NCI-H1092 treated with DMSO at 0.1 percent for 48 hours (cell line): ENCODE data around the gene ARHGAP10.
"Not testable (repeated sequence)": the region's sequence is repeated elsewhere in the genome, so short reads cannot be mapped to it uniquely, and the experiment has no call there.

Source experiments
- DNase-seq: peaks from one replicate; lab custom pipeline; 2025; lab: John Stamatoyannopoulos, UW

The ARHGAP10 gene

GRCh38 chr4:147901388-147901787, 169.5 kb downstream of the ARHGAP10 start:
- DNase-seq = no peak

DNA sequence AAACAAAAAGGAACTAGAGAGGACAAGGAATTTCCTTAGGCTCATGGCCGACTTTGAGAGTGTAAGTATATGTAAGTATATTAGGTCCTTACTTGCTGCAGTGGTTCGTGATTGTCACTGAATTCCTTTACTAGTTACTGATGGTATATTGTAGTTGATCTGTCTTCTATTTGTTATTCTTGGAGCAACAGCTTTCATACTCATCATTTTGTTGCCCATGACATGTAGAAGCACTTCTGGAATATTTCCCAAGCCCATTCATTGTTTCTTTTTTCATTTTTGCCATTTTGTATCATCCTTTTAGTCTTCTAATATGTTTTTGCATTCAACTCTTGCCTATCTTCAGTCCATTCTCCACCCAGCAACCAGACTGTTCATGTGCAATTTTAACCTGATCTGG, 170.0 kb downstream of the ARHGAP10 start:
- DNase-seq = no peak

DNA sequence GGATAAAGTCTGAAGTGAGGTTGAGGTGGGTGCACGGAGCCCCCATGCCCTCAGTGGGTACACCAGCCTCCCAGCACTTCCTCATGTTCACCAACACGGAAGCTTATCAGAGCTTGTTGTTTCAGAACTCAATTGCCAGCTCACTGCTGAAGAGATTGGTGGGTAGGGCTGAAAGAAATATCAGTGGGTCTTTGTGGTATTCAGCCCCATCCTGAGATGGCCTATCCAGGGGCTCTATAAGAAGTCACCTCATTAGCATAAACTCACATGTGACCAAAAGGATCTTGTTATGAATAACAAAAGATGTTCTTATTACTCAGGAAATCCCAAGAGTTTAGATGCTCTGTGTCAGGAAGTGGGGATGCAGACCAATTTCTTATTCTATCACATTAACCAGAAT, 177.3 kb downstream of the ARHGAP10 start:
- DNase-seq = no peak

DNA sequence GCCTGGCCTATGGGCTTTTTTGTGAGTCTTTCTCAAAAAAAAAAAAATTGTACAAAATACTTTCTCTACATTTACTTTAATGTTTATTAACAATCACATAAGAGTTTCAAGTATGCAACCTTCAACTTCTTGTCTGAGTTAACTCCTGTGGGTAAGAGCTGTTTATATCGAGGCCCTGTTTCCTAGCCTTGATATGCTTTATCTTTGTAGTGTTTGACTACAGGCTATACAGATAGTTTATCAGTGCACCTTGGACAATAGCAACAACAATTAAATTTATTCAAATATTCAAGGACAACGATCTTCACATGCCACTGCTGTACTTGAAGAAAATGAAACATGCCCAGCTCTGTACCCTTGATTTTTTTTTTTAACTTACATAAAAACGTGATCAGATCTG, 178.4 kb downstream of the ARHGAP10 start:
- no peak for DNase-seq

GRCh38 chr4:147912106-147912505, 180.2 kb downstream of the ARHGAP10 start:
- not testable (repeated sequence) for DNase-seq

GRCh38 chr4:147913137-147913536, 181.2 kb downstream of the ARHGAP10 start:
- no peak for DNase-seq

DNA sequence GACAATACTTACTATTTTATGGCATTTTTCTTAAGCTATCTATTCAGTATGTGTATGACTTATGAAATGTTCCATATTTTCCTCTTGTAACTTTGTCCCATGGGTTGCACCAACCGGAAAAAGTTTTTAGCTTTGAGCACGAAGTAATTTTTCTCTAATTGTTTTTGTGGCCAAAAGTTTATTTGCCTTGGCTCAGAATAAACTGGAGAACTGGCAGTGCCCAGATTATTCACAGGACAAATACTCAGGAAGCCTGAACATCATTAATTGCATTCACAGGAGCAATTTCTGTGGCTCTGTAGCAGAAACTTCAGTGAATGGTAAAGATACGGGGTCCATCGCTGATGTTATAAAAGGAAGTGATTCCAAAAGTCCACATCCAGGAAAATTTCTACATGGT, 184.5 kb downstream of the ARHGAP10 start:
- DNase-seq = no peak

- DNase-seq = no peak
Observed at GRCh38 chr4:147923381-147923780, 191.5 kb downstream of the ARHGAP10 start.

DNA sequence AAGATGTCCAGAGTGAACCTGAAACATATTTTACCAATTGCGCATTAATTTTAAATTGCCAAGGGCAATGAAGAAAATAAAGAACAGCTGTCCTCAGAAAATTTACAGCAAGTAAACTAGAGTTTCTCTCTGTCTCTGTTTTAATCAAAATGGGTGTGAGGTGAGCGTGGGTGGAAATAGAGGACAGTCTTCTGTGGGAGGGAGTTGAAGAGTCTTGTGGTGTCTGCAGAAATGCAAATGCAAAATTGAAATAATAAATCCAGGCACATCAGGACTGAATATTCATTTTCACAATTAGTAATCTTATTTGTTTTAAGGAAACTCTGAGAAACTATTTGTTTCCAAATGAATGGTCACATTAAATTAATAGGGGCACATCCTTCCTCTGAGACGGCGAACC, 192.0 kb downstream of the ARHGAP10 start:
- no peak for DNase-seq

- DNase-seq = no peak
Observed at GRCh38 chr4:147924604-147925412, 192.9 kb downstream of the ARHGAP10 start.

DNA sequence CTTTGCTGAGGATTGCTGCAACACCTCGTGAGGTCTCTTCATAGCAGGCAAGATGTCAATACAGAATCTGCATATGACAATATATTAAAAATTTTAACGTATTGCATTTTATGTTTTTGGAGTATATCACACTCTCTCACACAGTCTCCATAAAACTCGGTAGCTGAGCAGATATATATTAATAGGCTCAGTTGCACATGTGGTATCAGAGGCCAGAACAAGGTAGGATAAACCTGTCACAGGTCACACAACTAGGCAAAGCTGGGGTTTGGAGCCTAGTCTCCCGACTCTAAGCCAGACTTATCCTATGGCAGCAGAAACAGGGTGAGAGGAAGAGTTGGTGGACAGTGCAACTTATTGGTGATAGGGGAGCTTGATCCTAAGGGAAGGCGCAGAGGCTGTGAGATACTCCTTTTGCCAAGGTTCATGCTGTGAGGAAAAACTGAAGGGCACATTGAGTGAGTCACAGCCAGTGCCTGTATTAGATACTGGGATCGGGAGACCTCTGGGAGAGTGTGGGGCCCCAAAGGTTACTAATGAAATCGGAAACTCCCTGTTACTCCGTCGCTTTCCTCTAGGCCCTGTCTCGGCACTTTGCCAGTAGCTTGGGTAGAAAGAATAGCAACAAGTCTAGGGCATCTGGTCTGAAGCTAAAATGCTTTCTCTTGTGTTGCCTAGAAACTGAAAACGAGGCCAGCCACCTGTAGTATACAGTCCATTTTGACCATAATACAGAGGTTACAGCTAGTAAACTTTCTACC, 195.7 kb downstream of the ARHGAP10 start:
- no peak for DNase-seq

DNA sequence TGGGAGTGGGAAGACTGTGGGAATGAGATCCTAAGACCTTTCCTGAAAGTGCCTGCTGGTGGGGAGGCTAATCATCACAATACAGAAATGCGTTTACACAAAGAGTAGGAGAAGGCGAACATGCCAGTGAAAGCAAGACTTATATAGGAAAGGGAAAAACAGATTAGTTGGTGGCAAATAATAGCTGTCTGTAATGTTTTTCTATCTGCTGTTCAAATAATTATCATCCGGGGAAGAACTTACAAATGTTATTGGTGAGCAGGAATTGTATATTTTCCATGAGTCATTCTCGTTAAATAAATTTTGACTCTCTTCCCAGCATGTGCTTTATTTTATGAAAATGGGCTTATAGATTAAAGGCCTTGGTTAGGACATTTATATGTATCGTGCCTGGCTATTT, 196.5 kb downstream of the ARHGAP10 start:
- no peak for DNase-seq

- no peak for DNase-seq
Observed at GRCh38 chr4:147929746-147930145, 197.9 kb downstream of the ARHGAP10 start.

DNA sequence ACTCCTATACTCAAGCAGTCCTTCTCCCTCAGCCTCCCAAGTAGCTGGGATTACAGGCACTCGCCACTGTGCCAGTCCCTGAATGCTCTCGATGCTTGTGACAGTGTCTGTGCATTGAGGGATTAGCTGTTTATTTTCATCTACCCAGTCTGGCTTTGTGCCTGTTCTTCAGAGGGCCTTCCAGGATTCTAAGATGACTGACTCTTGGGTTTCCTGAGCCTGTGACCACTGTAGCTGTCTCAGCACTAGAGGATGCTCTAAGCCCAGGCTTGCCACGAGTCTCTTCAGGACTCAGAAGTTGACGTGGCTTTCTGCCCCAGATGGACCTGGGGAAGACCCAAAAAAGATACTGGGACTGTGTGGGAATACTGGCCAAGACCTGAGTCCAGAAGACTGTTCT, 201.4 kb downstream of the ARHGAP10 start:
- DNase-seq = no peak

DNA sequence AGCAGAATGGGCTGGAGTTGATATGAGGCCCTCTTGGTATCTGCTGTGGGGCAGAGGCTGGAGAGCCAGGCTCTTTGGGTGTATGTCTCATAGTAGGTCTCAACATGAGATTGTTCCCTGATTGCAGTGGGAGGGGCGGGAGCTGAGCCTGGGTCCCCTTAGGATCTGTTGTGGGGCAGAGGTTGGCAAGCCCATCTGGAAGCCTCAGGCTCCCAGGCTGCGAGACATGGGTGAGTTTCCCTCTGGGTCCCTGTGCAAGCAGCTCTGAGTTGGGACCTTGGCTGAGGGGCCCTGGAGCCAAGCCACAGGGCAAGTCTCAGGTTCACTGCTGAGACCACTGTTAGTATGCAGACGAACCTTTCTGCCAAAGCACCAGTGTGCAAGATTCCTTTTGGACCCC, 201.9 kb downstream of the ARHGAP10 start:
- DNase-seq = no peak

DNA sequence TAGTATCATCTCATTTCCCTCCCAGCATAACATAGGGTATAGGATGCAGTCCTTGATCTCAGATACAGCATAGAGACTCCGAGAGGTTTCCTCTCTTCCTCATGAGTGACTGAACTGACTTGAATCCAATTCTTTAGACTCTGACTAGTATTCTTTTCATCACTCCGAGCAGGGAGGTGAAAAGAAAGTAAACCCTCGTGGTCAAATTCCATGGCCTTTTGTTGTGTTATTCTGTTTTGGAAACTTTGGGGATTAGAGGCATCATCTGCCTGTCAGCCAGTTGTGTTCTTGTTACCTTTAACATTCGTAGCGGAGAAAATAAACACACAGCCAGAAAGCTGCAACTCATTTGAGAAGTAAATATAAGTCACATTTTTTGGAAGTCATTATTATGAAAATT, 206.6 kb downstream of the ARHGAP10 start:
- DNase-seq = no peak

GRCh38 chr4:147940171-147940570, 208.3 kb downstream of the ARHGAP10 start:
- DNase-seq = no peak

GRCh38 chr4:147941373-147941772, 209.5 kb downstream of the ARHGAP10 start:
- DNase-seq = no peak

GRCh38 chr4:147942729-147943128, 210.8 kb downstream of the ARHGAP10 start:
- DNase-seq = no peak

DNA sequence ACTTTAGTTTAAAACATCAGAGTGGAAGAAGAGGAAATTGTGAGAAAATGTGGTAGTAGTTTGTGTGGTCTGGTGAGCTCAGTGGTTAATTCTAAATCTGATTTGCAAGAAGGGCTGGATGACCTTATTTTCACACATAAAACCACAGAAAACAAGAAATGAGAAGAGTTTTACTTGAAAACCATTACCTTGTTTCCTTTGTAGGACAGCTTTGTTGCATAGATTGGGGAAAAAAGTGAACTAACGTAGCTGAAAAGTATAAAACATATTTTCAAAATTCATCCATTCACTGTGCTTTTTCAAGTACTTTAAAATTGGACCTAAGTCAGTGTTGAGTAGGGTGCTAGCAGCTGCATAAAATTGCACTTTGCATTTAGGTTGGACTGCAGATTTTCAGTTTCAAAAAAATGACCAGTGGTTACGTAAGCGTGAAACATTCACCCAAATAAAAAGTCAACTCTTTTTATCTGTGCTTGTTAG, 211.3 kb downstream of the ARHGAP10 start:
- no peak for DNase-seq

GRCh38 chr4:147944249-147944648, 212.4 kb downstream of the ARHGAP10 start:
- DNase-seq = no peak

DNA sequence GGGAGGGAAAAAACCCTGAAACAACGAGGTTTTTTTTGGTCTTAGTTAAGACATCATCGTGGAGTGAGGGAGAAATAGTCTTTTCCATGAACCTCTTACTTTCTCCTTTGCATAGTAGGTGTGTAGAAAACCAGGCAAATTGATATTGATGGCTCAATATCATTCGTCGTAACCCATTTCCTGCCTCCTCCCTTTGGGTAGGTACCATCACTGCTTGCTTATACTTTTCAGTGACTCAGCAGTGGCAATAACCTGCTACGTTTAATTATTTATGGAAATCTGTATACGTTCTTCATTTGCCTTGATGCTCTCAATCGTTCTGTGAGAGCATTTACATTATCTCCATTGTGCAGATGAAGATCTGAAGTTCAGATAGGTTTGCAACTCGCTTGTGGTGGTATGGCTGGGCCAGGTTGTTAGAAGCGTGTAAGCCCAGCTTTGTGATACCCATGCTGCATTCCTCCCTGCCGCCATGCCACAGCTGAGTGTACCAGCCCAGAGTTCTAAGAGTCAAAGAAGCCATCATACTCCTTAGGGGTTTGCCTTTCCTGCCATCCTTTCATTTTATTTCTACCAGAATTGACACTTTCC, 212.9 kb downstream of the ARHGAP10 start:
- no peak for DNase-seq

- no peak for DNase-seq
Observed at GRCh38 chr4:147948336-147948735, 216.4 kb downstream of the ARHGAP10 start.
